K562 (cell line): ENCODE results near the gene KPNA4.
"Not testable (repeated sequence)": the region's sequence is repeated elsewhere in the genome, so short reads cannot be mapped to it uniquely, and the experiment has no call there.

Source experiments
- CHD1 ChIP-seq: fragments of 200-600 bp; sonication (generic); IDR thresholded peaks from one replicate; pipeline ENCODE4 v1.6.1; 2012; ENCODE audit warnings: mild to moderate bottlenecking, moderate library complexity, low read length, inconsistent platforms
- CTCF ChIP-seq, 3 experiments: IDR thresholded peaks in 2 of 3; conservative IDR thresholded peaks in 1 of 3; 2 replicates each; pipeline ENCODE4 v1.5.1; 2011 to 2012; ENCODE audit warnings: low read length in 3 of 3, mild to moderate bottlenecking in 3 of 3, control low read depth in 2 of 3, improper control_type of control experiment in 1 of 3, inconsistent platforms in 1 of 3, low read depth in 1 of 3, mixed read lengths in 1 of 3, moderate library complexity in 1 of 3; ENCODE audit not compliant: insufficient read depth in 2 of 3
- EP300 ChIP-seq: IDR thresholded peaks from 2 replicates; pipeline ENCODE4 v1.6.1; 2012; ENCODE audit warnings: low read length, improper control_type of control experiment
- FOXO4 ChIP-seq: fragments of 450-650 bp; formaldehyde crosslinking; IDR thresholded peaks from 2 replicates; pipeline ENCODE4 v1.4.0; 2020; ENCODE audit warnings: mild to moderate bottlenecking, moderate library complexity
- HEY1 ChIP-seq: fragments of 250-450 bp; sonication (Bioruptor Pico); IDR thresholded peaks from 2 replicates; pipeline ENCODE4 v1.5.0; 2020; ENCODE audit warnings: mild to moderate bottlenecking, moderate library complexity, borderline replicate concordance
- POLR2A ChIP-seq: fragments of 450-650 bp; conservative IDR thresholded peaks from 2 replicates; pipeline ENCODE4 v1.6.1; 2016
- ZFP91 ChIP-seq: sonication (generic); formaldehyde crosslinking; IDR thresholded peaks from 2 replicates; pipeline ENCODE4 v1.8.0; 2022; ENCODE audit warnings: mild to moderate bottlenecking, missing genetic modification reagents
- ZNF668 ChIP-seq: fragments of 250-450 bp; sonication (Bioruptor Pico); IDR thresholded peaks from 2 replicates; pipeline ENCODE4 v1.8.0; 2022; ENCODE audit warnings: mild to moderate bottlenecking, inconsistent platforms

GRCh38 chr3:160573955-160574525 lies 8.7 kb upstream of the KPNA4 start:
- TF ChIP-seq ZNF668; CHD1; FOXO4; EP300; ZFP91 (CRISPR knock-in tag); HEY1 (CRISPR knock-in tag); POLR2A; CTCF (IDR thresholded peaks at IDR 0.05 in 2 of 3, conservative IDR thresholded peaks at IDR 0.05 in 1 of 3; ENCODE audit: insufficient read depth in 2 of 3, low read depth in 1 of 3, low read length in 3 of 3): not testable (repeated sequence)
